Activated naive CD4-positive, alpha-beta T cell treated with anti-CD3 and anti-CD28 coated beads for 36 hours (primary cell): ENCODE data around the gene BAIAP2L1. TPM values are rescaled to one million over a fixed set of nuclear protein-coding genes. Genes with fewer than 3 reads are reported as not detected.
"Not testable (repeated sequence)": the region's sequence is repeated elsewhere in the genome, so short reads cannot be mapped to it uniquely, and the experiment has no call there.

Experiments
- CTCF ChIA-PET: fragments of 350-600 bp; sonication (Branson Sonifier 250); formaldehyde crosslinking; loops from one replicate; lab custom pipeline; 2021; ENCODE audit warnings: antibody characterized with exemption; lab: Charles Lee
- DNase-seq: peaks from one replicate; pipeline ENCODE4 v3.0.0-alpha.2; 2020
- H3K27ac Mint-ChIP-seq: one replicate; pipeline ENCODE4 v1.8.0; 2021; ENCODE audit warnings: mild to moderate bottlenecking, mixed read lengths
- H3K27me3 Mint-ChIP-seq: one replicate; pipeline ENCODE4 v1.8.0; 2021; ENCODE audit warnings: low read depth, mixed read lengths
- H3K36me3 Mint-ChIP-seq: one replicate; pipeline ENCODE4 v1.8.0; 2021; ENCODE audit warnings: low read depth, mixed read lengths
- H3K4me1 Mint-ChIP-seq: one replicate; pipeline ENCODE4 v1.8.0; 2021; ENCODE audit warnings: low read depth, mixed read lengths
- H3K4me3 Mint-ChIP-seq: one replicate; pipeline ENCODE4 v1.8.0; 2021; ENCODE audit warnings: mild to moderate bottlenecking, moderate library complexity, mixed read lengths
- H3K9me3 Mint-ChIP-seq: one replicate; pipeline ENCODE4 v1.8.0; 2021; ENCODE audit warnings: mixed read lengths
- intact Hi-C: fragments of 100-400 bp; cut with micrococcal nuclease; formaldehyde crosslinking; loops from one replicate; pipeline ENCODE4 v1.15.1; 2023
- total RNA-seq, 2 experiments: library from RNA; stranded (reverse); gene quantifications; one replicate each; pipeline ENCODE4 v1.2.3, GENCODE V29; 2021

The BAIAP2L1 gene
- total RNA-seq, 2 experiments from 2014 or later: 5.6 to 6.1 TPM

- DNase-seq: no peak
- CTCF ChIA-PET: no interaction called here
- H3K27ac Mint-ChIP-seq: no peak overlapping the region
Observed at GRCh38 chr7:98324782-98325181, 76.1 kb downstream of the BAIAP2L1 start.

GRCh38 chr7:98323597-98324322 lies 77.1 kb downstream of the BAIAP2L1 start:
- H3K27me3 Mint-ChIP-seq: peaks cover 11% of the 10 kb centered on the region
- no peaks in the 10 kb centered on the region for H3K36me3 Mint-ChIP-seq
- no peak overlapping the region for H3K27ac Mint-ChIP-seq
- intact Hi-C loops: no loop called here
- no peaks in the 10 kb centered on the region for H3K9me3 Mint-ChIP-seq
- no peak overlapping the region for H3K4me3 Mint-ChIP-seq
- CTCF ChIA-PET: interaction anchor here (0.7 kb wide), 1 partner anchor 39 kb away, joined by 3 read pairs; no protein-coding TSS in a partner anchor
- peak; percentile 14 for DNase-seq
- H3K4me1 Mint-ChIP-seq: no peaks in the 10 kb centered on the region

More at GRCh38 chr7:98324782-98325181, 76.1 kb downstream of the BAIAP2L1 start:
- intact Hi-C loops: no loop called here
- Mint-ChIP-seq H3K4me3 (no peak overlapping the region), H3K4me1 (no peaks in the 10 kb centered on the region), H3K27me3 (peaks cover 11% of the 10 kb centered on the region), H3K36me3 (no peaks in the 10 kb centered on the region), H3K9me3 (no peaks in the 10 kb centered on the region)

- H3K9me3 Mint-ChIP-seq: no peaks in the 10 kb centered on the region
- CTCF ChIA-PET: interaction anchor here (0.6 to 0.7 kb wide), 2 partner anchors 14 to 509 kb away, joined by 3 to 5 read pairs; no protein-coding TSS in a partner anchor
- intact Hi-C loops: no loop called here
- H3K36me3 Mint-ChIP-seq: peaks cover under 1% of the 10 kb centered on the region
- DNase-seq: no peak
- no peaks in the 10 kb centered on the region for H3K4me1 Mint-ChIP-seq
- no peak overlapping the region for H3K4me3 Mint-ChIP-seq
- no peak overlapping the region for H3K27ac Mint-ChIP-seq
- peaks cover 11% of the 10 kb centered on the region for H3K27me3 Mint-ChIP-seq
Observed at GRCh38 chr7:98322331-98323270, 78.3 kb downstream of the BAIAP2L1 start.

DNA sequence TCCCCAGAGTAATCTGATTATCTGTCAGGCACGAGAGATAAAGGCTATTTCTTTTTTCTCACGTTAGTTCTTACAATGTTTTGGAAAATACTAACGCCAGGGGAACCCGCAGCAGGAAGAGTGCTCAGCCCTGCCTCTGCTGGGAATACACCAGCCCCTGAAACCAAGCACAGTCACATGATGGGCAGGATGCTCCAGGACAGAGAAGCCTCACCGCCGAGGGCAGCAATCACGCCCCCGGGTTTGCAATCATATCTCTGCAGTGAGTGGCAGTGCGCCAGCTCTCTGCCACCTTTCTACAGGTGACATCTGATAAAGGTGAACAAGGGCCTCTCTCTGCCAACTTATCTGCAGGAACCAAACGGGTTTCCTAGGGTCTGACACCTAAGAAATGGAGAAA lies 79.6 kb downstream of the BAIAP2L1 start:
- CTCF ChIA-PET: interaction anchor here (1.1 kb wide), 1 partner anchor 86 kb away, joined by 3 read pairs; no protein-coding TSS in a partner anchor
- Mint-ChIP-seq H3K27me3 (peaks cover 11% of the 10 kb centered on the region), H3K4me3 (no peak overlapping the region)

GRCh38 chr7:98319176-98319575 lies 81.7 kb downstream of the BAIAP2L1 start:
- Mint-ChIP-seq H3K9me3 (no peaks in the 10 kb centered on the region), H3K27ac (no peak overlapping the region), H3K27me3 (peaks cover 9% of the 10 kb centered on the region), H3K36me3 (peaks cover 4% of the 10 kb centered on the region), H3K4me3 (no peak overlapping the region), H3K4me1 (no peaks in the 10 kb centered on the region)
- DNase-seq: no peak
- intact Hi-C loops: no loop called here
- CTCF ChIA-PET: no interaction called here

More for the DNA sequence above, 79.6 kb downstream of the BAIAP2L1 start:
- no peak overlapping the region for H3K27ac Mint-ChIP-seq
- H3K4me1 Mint-ChIP-seq: no peaks in the 10 kb centered on the region
- H3K9me3 Mint-ChIP-seq: no peaks in the 10 kb centered on the region
- peaks cover 1% of the 10 kb centered on the region for H3K36me3 Mint-ChIP-seq
- intact Hi-C loops: no loop called here
- DNase-seq: no peak

- DNase-seq: no peak
- Mint-ChIP-seq H3K4me3 (no peak overlapping the region), H3K27me3 (no peaks in the 10 kb centered on the region), H3K27ac (no peak overlapping the region), H3K36me3 (peaks cover 4% of the 10 kb centered on the region), H3K9me3 (no peaks in the 10 kb centered on the region), H3K4me1 (no peaks in the 10 kb centered on the region)
- CTCF ChIA-PET: no interaction called here
- intact Hi-C loops: no loop called here
Observed at GRCh38 chr7:98317366-98318040, 83.4 kb downstream of the BAIAP2L1 start.

GRCh38 chr7:98315994-98316527 lies 84.8 kb downstream of the BAIAP2L1 start:
- H3K4me3 Mint-ChIP-seq, DNase-seq, H3K36me3 Mint-ChIP-seq, H3K27me3 Mint-ChIP-seq, intact Hi-C loops, H3K9me3 Mint-ChIP-seq, H3K4me1 Mint-ChIP-seq, H3K27ac Mint-ChIP-seq: not testable (repeated sequence)
- CTCF ChIA-PET: interaction anchor here (0.6 kb wide), 1 partner anchor 524 kb away, joined by 5 read pairs; no protein-coding TSS in a partner anchor

DNA sequence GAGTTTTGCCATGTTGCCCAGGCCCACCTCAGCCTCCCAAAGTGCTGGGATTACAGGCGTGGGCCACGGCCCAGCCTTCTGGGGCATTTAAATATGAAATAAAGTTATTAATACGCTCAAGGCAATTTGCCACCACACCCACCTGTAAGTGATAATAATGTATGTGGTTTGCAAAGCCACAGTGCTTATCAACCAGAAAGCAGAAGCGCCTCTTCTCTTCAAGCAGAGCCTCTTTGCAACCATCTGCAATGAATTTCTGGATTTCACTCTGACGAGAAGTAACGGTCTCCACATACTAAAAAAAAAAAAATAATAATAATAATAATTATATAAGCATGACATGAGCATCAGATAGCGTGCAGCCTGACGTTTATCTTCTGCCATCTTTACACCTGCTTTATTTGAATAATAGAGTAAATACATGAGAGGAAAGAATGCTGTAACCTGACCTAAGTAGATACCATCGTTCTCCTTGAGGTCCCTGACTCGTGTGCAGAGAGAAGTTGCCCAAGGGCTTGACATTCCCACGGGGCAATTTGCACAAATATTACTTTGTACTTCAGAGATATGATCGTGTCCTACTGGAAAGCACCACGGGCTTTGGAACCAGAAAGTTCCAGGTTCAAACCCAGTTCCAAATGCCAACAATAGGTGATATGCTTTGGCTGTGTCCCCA lies 85.4 kb downstream of the BAIAP2L1 start:
- CTCF ChIA-PET: no interaction called here
- H3K27ac Mint-ChIP-seq: no peak overlapping the region
- intact Hi-C loops: no loop called here
- no peak overlapping the region for H3K4me3 Mint-ChIP-seq
- no peaks in the 10 kb centered on the region for H3K4me1 Mint-ChIP-seq
- no peaks in the 10 kb centered on the region for H3K9me3 Mint-ChIP-seq
- no peaks in the 10 kb centered on the region for H3K27me3 Mint-ChIP-seq
- no peak for DNase-seq
- peaks cover 4% of the 10 kb centered on the region for H3K36me3 Mint-ChIP-seq

- no peaks in the 10 kb centered on the region for H3K4me1 Mint-ChIP-seq
- H3K27me3 Mint-ChIP-seq: no peaks in the 10 kb centered on the region
- H3K4me3 Mint-ChIP-seq: no peak overlapping the region
- no peak overlapping the region for H3K27ac Mint-ChIP-seq
- no peak for DNase-seq
- H3K9me3 Mint-ChIP-seq: no peaks in the 10 kb centered on the region
- intact Hi-C loops: no loop called here
- CTCF ChIA-PET: no interaction called here
- peaks cover 4% of the 10 kb centered on the region for H3K36me3 Mint-ChIP-seq
Observed at GRCh38 chr7:98314469-98314868, 86.4 kb downstream of the BAIAP2L1 start.

GRCh38 chr7:98312201-98312600 lies 88.7 kb downstream of the BAIAP2L1 start:
- DNase-seq: no peak
- H3K36me3 Mint-ChIP-seq: peaks cover 3% of the 10 kb centered on the region
- no peaks in the 10 kb centered on the region for H3K27me3 Mint-ChIP-seq
- CTCF ChIA-PET: no interaction called here
- intact Hi-C loops: no loop called here
- H3K4me1 Mint-ChIP-seq: no peaks in the 10 kb centered on the region
- no peaks in the 10 kb centered on the region for H3K9me3 Mint-ChIP-seq
- H3K4me3 Mint-ChIP-seq: no peak overlapping the region
- no peak overlapping the region for H3K27ac Mint-ChIP-seq

DNA sequence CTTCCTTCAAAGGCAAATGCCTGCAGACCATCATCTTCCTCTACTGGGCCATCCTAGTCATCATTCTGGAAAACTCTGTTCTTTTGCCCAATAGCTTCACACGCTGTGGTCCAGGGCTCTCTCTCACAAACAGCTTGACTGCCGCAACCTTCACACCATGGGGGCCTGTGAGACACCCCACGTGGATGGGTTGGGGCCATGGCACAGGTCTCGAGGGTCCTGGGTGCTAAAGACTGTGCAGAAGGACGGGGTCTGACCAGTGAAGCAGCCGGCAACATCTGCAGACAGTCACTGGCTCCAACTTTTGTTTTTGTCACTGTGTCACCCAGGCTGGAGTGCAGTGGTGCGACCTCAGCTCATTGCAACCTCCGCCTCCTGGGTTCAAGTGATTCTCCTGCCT lies 91.3 kb downstream of the BAIAP2L1 start:
- no peaks in the 10 kb centered on the region for H3K36me3 Mint-ChIP-seq
- H3K27me3 Mint-ChIP-seq: no peaks in the 10 kb centered on the region
- CTCF ChIA-PET: no interaction called here
- H3K9me3 Mint-ChIP-seq: no peaks in the 10 kb centered on the region
- no peak overlapping the region for H3K4me3 Mint-ChIP-seq
- no peak overlapping the region for H3K27ac Mint-ChIP-seq
- H3K4me1 Mint-ChIP-seq: no peaks in the 10 kb centered on the region
- DNase-seq: no peak
- intact Hi-C loops: no loop called here
